Measurements from ENCODE around the gene OR4D11.

The OR4D11 gene

GRCh38 chr11:59548309-59548656, 44.9 kb downstream of the OR4D11 start:
- DNase-seq (ENCODE audit: low read depth) = no peak

GRCh38 chr11:59550368-59550841, 47.0 kb downstream of the OR4D11 start:
- DNase-seq (ENCODE audit: low read depth) = peak; percentile 67

GRCh38 chr11:59550842-59551658, 47.7 kb downstream of the OR4D11 start:
- peak; percentile 73 for DNase-seq (ENCODE audit: low read depth)

GRCh38 chr11:59551659-59552521, 48.5 kb downstream of the OR4D11 start:
- DNase-seq (ENCODE audit: low read depth) = no peak

- no peak for DNase-seq (ENCODE audit: low read depth)
Observed at GRCh38 chr11:59552844-59553243, 49.5 kb downstream of the OR4D11 start.

GRCh38 chr11:59553323-59553722, 49.9 kb downstream of the OR4D11 start:
- no peak for DNase-seq (ENCODE audit: low read depth)

Measured in stimulated activated CD8-positive, alpha-beta memory T cell treated with anti-CD3 and anti-CD28 coated beads, Interleukin-7, amount 100 ng/mL, for 24 hours (primary cell).